SK-N-SH treated with all-trans-retinoic acid at 6 μM for 48 hours (cell line): Measurements from ENCODE around the gene MAST3.

Experiments
- ATAC-seq: fragments of 200-7000 bp; cut with Tn5 transposase; 3 replicates; pipeline ENCODE4 v1.9.1; 2020; ENCODE audit warnings: mild to moderate bottlenecking, moderate library complexity
- CREB5 ChIP-seq: fragments of 250-450 bp; sonication (Bioruptor Pico); IDR thresholded peaks from 2 replicates; pipeline ENCODE4 v1.5.1; 2020; ENCODE audit warnings: low read depth, mild to moderate bottlenecking, moderate library complexity
- CSRNP3 ChIP-seq: fragments of 250-450 bp; sonication (Bioruptor Pico); IDR thresholded peaks from 2 replicates; pipeline ENCODE4 v1.5.1; 2021; ENCODE audit warnings: mild to moderate bottlenecking, moderate library complexity
- ESRRG ChIP-seq: fragments of 250-450 bp; sonication (Bioruptor Pico); IDR thresholded peaks from 2 replicates; pipeline ENCODE4 v1.6.1; 2021; ENCODE audit warnings: mild to moderate bottlenecking
- ISL1 ChIP-seq: fragments of 250-450 bp; sonication (Bioruptor Pico); IDR thresholded peaks from 2 replicates; pipeline ENCODE4 v2.1.2; 2022; ENCODE audit warnings: mild to moderate bottlenecking, moderate library complexity
- PATZ1 ChIP-seq: fragments of 250-450 bp; sonication (Bioruptor Pico); IDR thresholded peaks from 2 replicates; pipeline ENCODE4 v1.8.0; 2020; ENCODE audit warnings: mild to moderate bottlenecking, moderate library complexity, borderline replicate concordance
- POU6F1 ChIP-seq: fragments of 250-450 bp; sonication (Bioruptor Pico); IDR thresholded peaks from 2 replicates; pipeline ENCODE4 v1.8.0; 2021; ENCODE audit warnings: low read depth, mild to moderate bottlenecking, moderate library complexity, borderline replicate concordance
- PPARA ChIP-seq: fragments of 250-450 bp; sonication (Bioruptor Pico); IDR thresholded peaks from 2 replicates; pipeline ENCODE4 v1.5.0; 2020; ENCODE audit warnings: mild to moderate bottlenecking, borderline replicate concordance
- RARB ChIP-seq: fragments of 250-450 bp; sonication (Bioruptor Pico); IDR thresholded peaks from 2 replicates; pipeline ENCODE4 v1.8.0; 2021; ENCODE audit warnings: mild to moderate bottlenecking, moderate library complexity
- SNAI2 ChIP-seq: fragments of 250-450 bp; sonication (Bioruptor Pico); IDR thresholded peaks from 2 replicates; pipeline ENCODE4 v1.5.0; 2020; ENCODE audit warnings: mild to moderate bottlenecking, moderate library complexity
- TCF4 ChIP-seq: fragments of 250-450 bp; sonication (Bioruptor Pico); IDR thresholded peaks from 2 replicates; pipeline ENCODE4 v1.8.0; 2021; ENCODE audit warnings: mild to moderate bottlenecking, moderate library complexity, borderline replicate concordance
- TOX ChIP-seq: fragments of 250-450 bp; sonication (Bioruptor Pico); IDR thresholded peaks from 2 replicates; pipeline ENCODE4 v1.8.0; 2021; ENCODE audit warnings: mild to moderate bottlenecking, moderate library complexity, borderline replicate concordance
- TSHZ2 ChIP-seq: fragments of 250-450 bp; sonication (Bioruptor Pico); IDR thresholded peaks from 2 replicates; pipeline ENCODE4 v1.5.0; 2020; ENCODE audit warnings: mild to moderate bottlenecking, moderate library complexity
- ZC3H10 ChIP-seq: fragments of 250-450 bp; sonication (Bioruptor Pico); IDR thresholded peaks from 2 replicates; pipeline ENCODE4 v1.5.1; 2021; ENCODE audit warnings: mild to moderate bottlenecking, moderate library complexity
- ZNF565 ChIP-seq: fragments of 450-650 bp; formaldehyde crosslinking; conservative IDR thresholded peaks from 2 replicates; pipeline ENCODE4 v1.5.0; 2020; ENCODE audit warnings: low read depth, mild to moderate bottlenecking, moderate library complexity
- ZNF70 ChIP-seq: fragments of 450-650 bp; formaldehyde crosslinking; IDR thresholded peaks from 2 replicates; pipeline ENCODE4 v1.5.0; 2020; ENCODE audit warnings: mild to moderate bottlenecking, moderate library complexity
- ZNF8 ChIP-seq: fragments of 450-650 bp; formaldehyde crosslinking; IDR thresholded peaks from 2 replicates; pipeline ENCODE4 v1.5.0; 2020; ENCODE audit warnings: mild to moderate bottlenecking, moderate library complexity

MAST3 gene

GRCh38 chr19:18173572-18174288 is 76.2 kb downstream of the MAST3 start, which contains the start of gene IFI30 (continued):
- TF ChIP-seq ISL1 (CRISPR knock-in tag) = no peak
- TF ChIP-seq RARB (CRISPR knock-in tag) = no peak
- no peak for TF ChIP-seq ZNF70 (CRISPR knock-in tag)
- no peak for TF ChIP-seq TCF4 (CRISPR knock-in tag)
- TF ChIP-seq CSRNP3 (CRISPR knock-in tag) = no peak

- no peak for ATAC-seq
- no peak for TF ChIP-seq ZNF8 (CRISPR knock-in tag)
- TF ChIP-seq PATZ1 (CRISPR knock-in tag) = no peak
- no peak for TF ChIP-seq TOX (CRISPR knock-in tag)
- TF ChIP-seq ISL1 (CRISPR knock-in tag) = no peak
- no peak for TF ChIP-seq TSHZ2 (CRISPR knock-in tag)
- TF ChIP-seq ZC3H10 = no peak
- TF ChIP-seq CSRNP3 (CRISPR knock-in tag) = no peak
- no peak for TF ChIP-seq ZNF565 (CRISPR knock-in tag)
- TF ChIP-seq ZNF70 (CRISPR knock-in tag) = no peak
- TF ChIP-seq PPARA (CRISPR knock-in tag) = no peak
- no peak for TF ChIP-seq POU6F1 (CRISPR knock-in tag)
- TF ChIP-seq SNAI2 (CRISPR knock-in tag) = no peak
- TF ChIP-seq CREB5 (CRISPR knock-in tag) = no peak
- TF ChIP-seq RARB (CRISPR knock-in tag) = no peak
- no peak for TF ChIP-seq ESRRG (CRISPR knock-in tag)
Observed at GRCh38 chr19:18174983-18175382, 77.4 kb downstream of the MAST3 start.
